Caco-2 (cell line): Measurements from ENCODE around the gene CEP250. TPM values are rescaled to one million over a fixed set of nuclear protein-coding genes. Genes with fewer than 3 reads are reported as not detected.
A peak's percentile ranks its signal among the peaks of the same experiment; 100 is the strongest.

ENCODE experiments used
- BruUV-seq: library from RNA; stranded (reverse); fragments of 400-500 nt; replicated peaks from 2 replicates; lab custom pipeline; 2021; lab: Mats Ljungman, UMichigan
- CTCF ChIA-PET: fragments of 300-600 bp; sonication (Branson Sonifier 250); formaldehyde crosslinking; loops from one replicate; lab custom pipeline; 2022; ENCODE audit warnings: antibody characterized with exemption; lab: Charles Lee
- POLR2A ChIA-PET: fragments of 300-600 bp; sonication (Branson Sonifier 250); formaldehyde crosslinking; loops from one replicate; lab custom pipeline; 2022; ENCODE audit warnings: antibody characterized with exemption; lab: Charles Lee
- DNase-seq, 2 experiments: peaks; one replicate each; pipeline versions ENCODE4 v3.0.0 to v3.0.0-alpha.2; 2020 to 2022
- H3K27me3 ChIP-seq: replicated peaks from 2 replicates; pipeline ENCODE4 v1.6.0; 2011; ENCODE audit warnings: low read length; ENCODE audit not compliant: control insufficient read depth, insufficient read depth
- H3K36me3 ChIP-seq: 2 replicates; pipeline ENCODE4 v1.5.1; 2011; ENCODE audit warnings: low read length; ENCODE audit not compliant: control insufficient read depth, insufficient read depth
- H3K4me1 ChIP-seq: fragments of 250-450 bp; sonication (Bioruptor Pico); 2 replicates; pipeline ENCODE4 v1.5.1; 2020; ENCODE audit warnings: mild to moderate bottlenecking
- H3K4me3 ChIP-seq: 2 replicates; pipeline ENCODE4 v1.5.1; 2011; ENCODE audit warnings: low read depth, mild to moderate bottlenecking, control low read depth, low read length
- H3K9me3 ChIP-seq: fragments of 250-450 bp; sonication (Bioruptor Pico); 2 replicates; pipeline ENCODE4 v1.5.1; 2020; ENCODE audit warnings: mild to moderate bottlenecking, moderate library complexity
- H3K27ac Mint-ChIP-seq: one replicate; pipeline ENCODE4 v1.8.0; 2022; ENCODE audit warnings: mixed read lengths; ENCODE audit not compliant: unreplicated experiment
- H3K27me3 Mint-ChIP-seq: one replicate; pipeline ENCODE4 v1.8.0; 2022; ENCODE audit warnings: mixed read lengths; ENCODE audit not compliant: insufficient read depth, unreplicated experiment
- H3K36me3 Mint-ChIP-seq: one replicate; pipeline ENCODE4 v1.8.0; 2022; ENCODE audit warnings: mild to moderate bottlenecking, mixed read lengths; ENCODE audit not compliant: insufficient read depth, unreplicated experiment
- H3K4me1 Mint-ChIP-seq: one replicate; pipeline ENCODE4 v1.8.0; 2022; ENCODE audit warnings: low read depth, mixed read lengths; ENCODE audit not compliant: unreplicated experiment
- H3K4me3 Mint-ChIP-seq: one replicate; pipeline ENCODE4 v1.8.0; 2022; ENCODE audit warnings: mild to moderate bottlenecking, moderate library complexity, mixed read lengths; ENCODE audit not compliant: unreplicated experiment
- H3K9me3 Mint-ChIP-seq: one replicate; pipeline ENCODE4 v1.8.0; 2022; ENCODE audit warnings: mixed read lengths; ENCODE audit not compliant: unreplicated experiment
- CTCF ChIP-seq, 2 experiments: fragments of 200-600 bp in 1 of 2; IDR thresholded peaks; 1 replicate in 1 of 2; 2 replicates in 1 of 2; pipeline versions ENCODE4 v1.5.1 to v1.8.0; 2011 to 2022; ENCODE audit warnings: antibody characterized with exemption in 1 of 2, control low read depth in 1 of 2, inconsistent platforms in 1 of 2, low read depth in 1 of 2, low read length in 1 of 2, mild to moderate bottlenecking in 1 of 2, moderate library complexity in 1 of 2; ENCODE audit not compliant: insufficient read depth in 1 of 2, severe bottlenecking in 1 of 2, unreplicated experiment in 1 of 2
- intact Hi-C: fragments of 100-400 bp; cut with micrococcal nuclease; formaldehyde crosslinking; loops from one replicate; pipeline ENCODE4 v1.10.0; 2022; ENCODE audit not compliant: unreplicated experiment
- total RNA-seq: library from RNA; stranded (reverse); gene quantifications from 2 replicates; pipeline ENCODE4 v1.2.3, GENCODE V29; 2022

CEP250 gene
- total RNA-seq, 1 experiment from 2014 or later, result 137 TPM

- TF ChIP-seq CTCF (IDR thresholded peaks at IDR 0.05; ENCODE audit: insufficient read depth in 1 of 2, low read depth in 1 of 2, low read length in 1 of 2, severe bottlenecking in 1 of 2, unreplicated experiment in 1 of 2), result no peak
- peaks cover 74% of the 10 kb centered on the region for H3K36me3 Mint-ChIP-seq
- peaks cover 8% of the 10 kb centered on the region for H3K9me3 ChIP-seq
- intact Hi-C loops, result no loop called here
- no peaks in the 10 kb centered on the region for H3K27me3 Mint-ChIP-seq
- ChIA-PET CTCF (no interaction called here), POLR2A (no interaction called here)
- H3K27me3 ChIP-seq, result no peaks in the 10 kb centered on the region
- DNase-seq, result no peak
- H3K36me3 ChIP-seq, result peaks cover 4% of the 10 kb centered on the region; the same call in 1 of the 2 replicates
- peaks cover 7% of the 10 kb centered on the region for H3K4me1 Mint-ChIP-seq
- no peak overlapping the region for H3K27ac Mint-ChIP-seq
- H3K4me3 Mint-ChIP-seq, result no peak overlapping the region
- peaks cover 4% of the 10 kb centered on the region for H3K4me1 ChIP-seq
- no peak overlapping the region for H3K4me3 ChIP-seq
- no TSS peak for BruUV-seq
- peaks cover 21% of the 10 kb centered on the region for H3K9me3 Mint-ChIP-seq
These were observed 47.1 kb upstream of the CEP250 start for GRCh38 chr20:35408270-35408669.

- peaks cover 21% of the 10 kb centered on the region for H3K9me3 Mint-ChIP-seq
- no peak overlapping the region for H3K4me3 ChIP-seq
- ChIA-PET POLR2A (interaction anchor here (0.7 kb wide), 1 partner anchor 8 kb away, joined by 6 read pairs; no protein-coding TSS in a partner anchor), CTCF (no interaction called here)
- no TSS peak for BruUV-seq
- intact Hi-C loops, result no loop called here
- peaks cover 64% of the 10 kb centered on the region for H3K36me3 Mint-ChIP-seq
- peaks cover 7% of the 10 kb centered on the region for H3K4me1 Mint-ChIP-seq
- no peak for TF ChIP-seq CTCF (IDR thresholded peaks at IDR 0.05; ENCODE audit: insufficient read depth in 1 of 2, low read depth in 1 of 2, low read length in 1 of 2, severe bottlenecking in 1 of 2, unreplicated experiment in 1 of 2)
- no peaks in the 10 kb centered on the region for H3K27me3 Mint-ChIP-seq
- H3K27me3 ChIP-seq, result no peaks in the 10 kb centered on the region
- H3K4me1 ChIP-seq, result peaks cover 4% of the 10 kb centered on the region
- peaks cover 8% of the 10 kb centered on the region for H3K9me3 ChIP-seq
- H3K27ac Mint-ChIP-seq, result no peak overlapping the region
- no peak overlapping the region for H3K4me3 Mint-ChIP-seq
- H3K36me3 ChIP-seq, result 0 out of 2 replicates have a peak, but pooled peaks cover 3% of the 10 kb centered on the region
- no peak for DNase-seq
These were observed 45.9 kb upstream of the CEP250 start for GRCh38 chr20:35409542-35409941.

GRCh38 chr20:35410613-35411012 is 44.8 kb upstream of the CEP250 start:
- ChIA-PET CTCF (interaction anchor here (0.6 kb wide), 2 partner anchors 265 to 360 kb away, joined by 4 read pairs; no protein-coding TSS in a partner anchor), POLR2A (interaction anchor here (0.6 to 1.1 kb wide), 2 partner anchors 30 to 147 kb away, joined by 4 to 13 read pairs; no protein-coding TSS in a partner anchor)
- peak overlapping the region; percentile 94 for H3K4me3 Mint-ChIP-seq
- Histone ChIP-seq H3K27me3 (no peaks in the 10 kb centered on the region), H3K4me1 (peaks cover 4% of the 10 kb centered on the region), H3K36me3 (0 out of 2 replicates have a peak, but pooled peaks cover 3% of the 10 kb centered on the region), H3K4me3 (peak overlapping the region; percentile 57), H3K9me3 (peaks cover 6% of the 10 kb centered on the region)
- intact Hi-C loops, result no loop called here
- BruUV-seq, result no TSS peak
- H3K4me1 Mint-ChIP-seq, result peaks cover 7% of the 10 kb centered on the region
- H3K9me3 Mint-ChIP-seq, result peaks cover 13% of the 10 kb centered on the region
- no peak for DNase-seq
- no peak for TF ChIP-seq CTCF (IDR thresholded peaks at IDR 0.05; ENCODE audit: insufficient read depth in 1 of 2, low read depth in 1 of 2, low read length in 1 of 2, severe bottlenecking in 1 of 2, unreplicated experiment in 1 of 2)
- no peaks in the 10 kb centered on the region for H3K27me3 Mint-ChIP-seq
- H3K36me3 Mint-ChIP-seq, result peaks cover 53% of the 10 kb centered on the region
- peak overlapping the region; percentile 99 for H3K27ac Mint-ChIP-seq
